Measurements from ENCODE around the gene DNMBP.

The DNMBP gene

DNA sequence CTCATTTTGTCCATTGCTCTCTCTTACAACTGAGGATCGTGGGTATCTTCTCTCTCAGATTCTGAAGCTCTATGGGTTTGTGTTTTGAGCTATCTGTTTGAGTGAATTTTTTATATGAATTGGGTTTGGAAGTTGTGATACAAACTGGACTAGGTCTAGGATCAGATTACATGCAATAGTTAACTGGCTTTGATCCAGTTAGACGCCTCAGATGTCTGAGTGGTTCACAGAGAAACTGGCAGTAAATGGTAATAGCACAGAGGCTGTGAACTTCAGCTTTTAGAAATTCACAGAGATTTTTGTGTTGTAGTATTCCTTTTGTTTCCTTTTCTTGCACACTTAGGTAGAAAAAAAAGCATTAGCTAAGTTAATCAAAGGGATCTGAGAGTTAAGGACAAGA, 12.7 kb upstream of the DNMBP start:
- Histone ChIP-seq H3K36me3 (replicated peaks) (no peaks in the 10 kb centered on the region), H3K27me3 (replicated peaks) (no peaks in the 10 kb centered on the region), H3K4me3 (ENCODE audit: low read depth, low read length) (no peak overlapping the region), H3K27ac (no peak overlapping the region)
- in situ Hi-C loops (cut with HindIII; ENCODE audit: low pct_ligation_motif_present, low sequenced_read_pairs), result no loop called here
- no peak for DNase-seq
- TF ChIP-seq, protein P1, sequence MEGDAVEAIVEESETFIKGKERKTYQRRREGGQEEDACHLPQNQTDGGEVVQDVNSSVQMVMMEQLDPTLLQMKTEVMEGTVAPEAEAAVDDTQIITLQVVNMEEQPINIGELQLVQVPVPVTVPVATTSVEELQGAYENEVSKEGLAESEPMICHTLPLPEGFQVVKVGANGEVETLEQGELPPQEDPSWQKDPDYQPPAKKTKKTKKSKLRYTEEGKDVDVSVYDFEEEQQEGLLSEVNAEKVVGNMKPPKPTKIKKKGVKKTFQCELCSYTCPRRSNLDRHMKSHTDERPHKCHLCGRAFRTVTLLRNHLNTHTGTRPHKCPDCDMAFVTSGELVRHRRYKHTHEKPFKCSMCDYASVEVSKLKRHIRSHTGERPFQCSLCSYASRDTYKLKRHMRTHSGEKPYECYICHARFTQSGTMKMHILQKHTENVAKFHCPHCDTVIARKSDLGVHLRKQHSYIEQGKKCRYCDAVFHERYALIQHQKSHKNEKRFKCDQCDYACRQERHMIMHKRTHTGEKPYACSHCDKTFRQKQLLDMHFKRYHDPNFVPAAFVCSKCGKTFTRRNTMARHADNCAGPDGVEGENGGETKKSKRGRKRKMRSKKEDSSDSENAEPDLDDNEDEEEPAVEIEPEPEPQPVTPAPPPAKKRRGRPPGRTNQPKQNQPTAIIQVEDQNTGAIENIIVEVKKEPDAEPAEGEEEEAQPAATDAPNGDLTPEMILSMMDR (IDR thresholded peaks at IDR 0.05; ENCODE audit: low read depth, low read length, missing control alignments), result no peak

DNA sequence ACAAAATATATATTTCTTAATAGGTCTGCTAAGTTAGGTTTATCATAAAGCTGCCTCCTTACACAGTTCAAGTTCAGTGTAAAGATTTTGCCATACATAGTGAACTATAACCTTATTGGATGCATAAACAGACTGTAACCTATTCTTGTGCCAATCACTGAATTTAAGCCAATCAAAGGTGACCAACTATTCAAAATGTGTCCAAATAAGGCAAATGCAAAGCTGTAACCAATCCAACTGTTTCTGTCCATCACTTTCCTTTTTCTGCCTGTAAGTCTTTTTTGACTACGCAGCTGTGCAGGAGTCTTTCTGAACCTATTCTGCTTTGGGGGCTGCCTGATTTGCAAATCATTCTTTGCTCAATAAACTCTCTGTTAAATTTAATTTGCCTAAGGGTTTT, 11.6 kb upstream of the DNMBP start:
- no peak overlapping the region for H3K27ac ChIP-seq
- H3K4me3 ChIP-seq (ENCODE audit: low read depth, low read length), result no peak overlapping the region
- no peaks in the 10 kb centered on the region for H3K27me3 ChIP-seq (replicated peaks)
- in situ Hi-C loops (cut with HindIII; ENCODE audit: low pct_ligation_motif_present, low sequenced_read_pairs), result no loop called here
- H3K36me3 ChIP-seq (replicated peaks), result no peaks in the 10 kb centered on the region
- DNase-seq, result no peak
- TF ChIP-seq, protein P1 (IDR thresholded peaks at IDR 0.05; ENCODE audit: low read depth, low read length, missing control alignments), result no peak

DNA sequence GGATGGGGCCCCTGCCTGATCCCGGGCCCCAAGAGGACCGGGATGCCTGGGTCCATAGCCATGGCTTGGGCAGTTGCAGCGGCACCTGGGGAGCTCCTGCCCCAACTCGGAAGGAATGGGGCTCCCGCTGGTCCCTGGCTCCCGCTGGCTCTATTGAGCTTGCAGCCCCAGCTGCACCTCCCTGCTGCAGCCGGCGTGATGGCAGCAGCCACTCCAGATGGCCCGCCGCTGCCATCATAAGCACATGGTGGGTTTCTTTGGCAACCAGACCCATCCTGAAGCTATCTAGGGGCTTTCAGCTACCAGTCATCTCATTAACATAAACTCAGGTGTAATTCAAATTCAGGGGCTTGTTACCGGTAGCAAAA, 11.1 kb upstream of the DNMBP start:
- H3K4me3 ChIP-seq (ENCODE audit: low read depth, low read length), result no peak overlapping the region
- TF ChIP-seq, protein P1 (IDR thresholded peaks at IDR 0.05; ENCODE audit: low read depth, low read length, missing control alignments), result no peak
- no peaks in the 10 kb centered on the region for H3K36me3 ChIP-seq (replicated peaks)
- DNase-seq, result no peak
- in situ Hi-C loops (cut with HindIII; ENCODE audit: low pct_ligation_motif_present, low sequenced_read_pairs), result no loop called here
- H3K27ac ChIP-seq, result no peak overlapping the region
- H3K27me3 ChIP-seq (replicated peaks), result no peaks in the 10 kb centered on the region

DNA sequence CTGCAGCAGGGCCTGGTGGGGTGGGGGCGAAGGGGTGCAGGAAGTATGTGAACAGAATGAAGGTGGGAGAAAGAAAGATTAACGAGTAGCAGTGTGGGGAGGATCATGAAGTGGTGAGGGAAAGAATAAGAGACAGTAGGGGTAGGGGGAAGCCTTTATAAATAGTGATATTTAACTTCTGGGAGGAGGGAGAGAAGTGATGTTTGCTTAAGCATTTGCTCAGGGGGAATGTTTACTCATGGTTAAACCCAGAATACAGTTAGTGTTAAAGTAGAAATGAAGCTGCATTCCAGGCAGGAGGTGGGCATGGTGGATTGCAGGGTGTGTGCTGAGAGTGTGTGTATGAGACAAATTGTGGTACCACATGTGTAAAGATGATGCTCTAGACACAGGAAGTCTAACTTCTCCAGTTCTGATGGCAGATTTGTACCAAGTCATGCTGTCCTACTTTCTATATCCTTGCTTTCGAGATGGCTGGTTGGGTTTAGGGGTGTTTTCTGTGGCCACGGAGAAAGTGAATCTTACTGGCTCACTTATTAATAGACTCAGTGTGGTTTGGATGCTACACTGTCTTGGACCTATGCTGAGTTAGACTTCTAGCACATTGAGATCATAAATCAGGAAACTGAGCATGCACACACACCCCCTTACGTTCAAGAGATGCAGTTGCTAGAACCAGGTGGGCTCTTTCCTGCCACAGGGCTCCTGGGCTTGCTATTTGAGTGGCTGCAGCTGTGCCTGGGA, 10.6 kb upstream of the DNMBP start:
- DNase-seq, result no peak
- Histone ChIP-seq H3K36me3 (replicated peaks) (no peaks in the 10 kb centered on the region), H3K4me3 (ENCODE audit: low read depth, low read length) (no peak overlapping the region), H3K27me3 (replicated peaks) (no peaks in the 10 kb centered on the region), H3K27ac (no peak overlapping the region)
- TF ChIP-seq, protein P1 (IDR thresholded peaks at IDR 0.05; ENCODE audit: low read depth, low read length, missing control alignments), result no peak
- in situ Hi-C loops (cut with HindIII; ENCODE audit: low pct_ligation_motif_present, low sequenced_read_pairs), result no loop called here

DNA sequence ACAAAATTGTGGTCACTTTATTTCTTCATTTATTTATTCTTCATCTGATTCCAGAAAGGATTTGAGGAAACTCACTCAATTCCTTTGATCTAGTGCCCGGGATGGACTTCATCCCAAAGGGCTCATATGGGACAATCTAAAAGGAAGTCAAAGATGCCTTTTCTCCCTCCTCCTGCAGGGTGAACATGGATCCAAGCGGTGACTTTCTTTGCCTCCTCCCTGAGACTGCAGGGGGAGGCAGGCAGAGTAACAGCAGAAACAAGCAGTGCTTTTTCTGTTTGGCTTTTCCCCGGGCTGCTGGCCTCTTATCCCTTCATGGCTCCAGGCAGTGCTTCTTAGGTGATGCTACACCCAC, 10.0 kb upstream of the DNMBP start:
- H3K27me3 ChIP-seq (replicated peaks), result no peaks in the 10 kb centered on the region
- TF ChIP-seq, protein P1 (IDR thresholded peaks at IDR 0.05; ENCODE audit: low read depth, low read length, missing control alignments), result peak; percentile 53
- no peak overlapping the region for H3K27ac ChIP-seq
- H3K4me3 ChIP-seq (ENCODE audit: low read depth, low read length), result no peak overlapping the region
- no peak for DNase-seq
- in situ Hi-C loops (cut with HindIII; ENCODE audit: low pct_ligation_motif_present, low sequenced_read_pairs), result no loop called here
- H3K36me3 ChIP-seq (replicated peaks), result no peaks in the 10 kb centered on the region

All from brain microvascular endothelial cell (primary cell).